DMS 273 treated with DMSO at 0.1 percent for 48 hours (cell line): ENCODE measurements around the gene HEXB.

Experiments
- DNase-seq: peaks from one replicate; lab custom pipeline; 2025; lab: John Stamatoyannopoulos, UW

HEXB gene

DNA sequence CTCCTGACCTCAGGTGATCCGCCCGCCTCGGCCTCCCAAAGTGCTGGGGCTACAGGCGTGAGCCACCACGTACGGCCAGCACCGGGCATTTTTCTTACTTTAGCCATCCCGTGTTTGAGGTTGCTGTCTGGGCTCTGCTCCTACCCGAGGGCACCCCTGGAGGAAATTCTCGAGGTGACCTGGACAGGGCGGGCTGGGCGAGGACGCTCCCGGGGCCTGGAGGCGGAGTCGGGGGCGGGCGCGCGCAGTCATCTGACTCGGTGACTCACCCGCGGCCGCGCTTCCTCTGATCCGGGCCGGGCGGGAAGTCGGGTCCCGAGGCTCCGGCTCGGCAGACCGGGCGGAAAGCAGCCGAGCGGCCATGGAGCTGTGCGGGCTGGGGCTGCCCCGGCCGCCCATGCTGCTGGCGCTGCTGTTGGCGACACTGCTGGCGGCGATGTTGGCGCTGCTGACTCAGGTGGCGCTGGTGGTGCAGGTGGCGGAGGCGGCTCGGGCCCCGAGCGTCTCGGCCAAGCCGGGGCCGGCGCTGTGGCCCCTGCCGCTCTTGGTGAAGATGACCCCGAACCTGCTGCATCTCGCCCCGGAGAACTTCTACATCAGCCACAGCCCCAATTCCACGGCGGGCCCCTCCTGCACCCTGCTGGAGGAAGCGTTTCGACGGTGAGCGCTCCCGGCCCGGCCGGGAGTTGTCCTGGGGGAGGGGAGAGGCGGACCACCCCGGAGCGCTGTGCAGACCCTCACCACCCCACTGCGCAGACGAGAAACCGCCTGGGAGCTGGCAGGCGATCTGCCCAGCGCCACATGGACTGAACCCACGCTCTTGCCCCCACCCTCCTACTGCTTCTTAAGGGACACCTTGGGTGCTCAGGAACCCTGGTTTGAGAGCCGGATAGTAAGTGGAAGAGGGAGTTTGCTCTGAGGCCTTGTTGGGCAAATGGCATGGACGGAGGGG, at the start of gene HEXB:
Gene HEXB, plus strand, starts transcription at position 334 of the 952 bp plus-strand sequence. Its CDS starts 28 bp downstream, at position 362.
- DNase-seq = peak; percentile 28

- no peak for DNase-seq
These were observed 48.9 kb upstream of the HEXB start for GRCh38 chr5:74636149-74636548.

DNA sequence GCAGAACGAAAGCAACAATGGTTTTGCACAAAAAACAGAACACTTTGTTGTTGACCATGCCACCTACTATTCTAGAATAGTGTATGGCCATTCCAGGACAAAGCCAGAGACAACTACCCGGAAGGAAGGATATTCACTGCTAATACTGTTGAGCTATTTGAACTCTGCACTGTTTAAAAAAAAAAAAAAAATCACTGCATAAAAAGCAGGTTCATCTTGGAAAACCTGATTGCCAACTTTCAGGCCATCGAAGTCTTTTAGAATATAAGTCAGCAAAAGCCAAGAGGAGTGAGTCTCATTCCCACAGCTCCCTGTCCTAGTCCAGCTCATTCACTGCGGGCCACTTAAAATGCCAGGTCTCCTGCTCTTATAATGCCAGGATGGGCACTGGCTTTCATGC, 48.5 kb upstream of the HEXB start:
- no peak for DNase-seq

DNA sequence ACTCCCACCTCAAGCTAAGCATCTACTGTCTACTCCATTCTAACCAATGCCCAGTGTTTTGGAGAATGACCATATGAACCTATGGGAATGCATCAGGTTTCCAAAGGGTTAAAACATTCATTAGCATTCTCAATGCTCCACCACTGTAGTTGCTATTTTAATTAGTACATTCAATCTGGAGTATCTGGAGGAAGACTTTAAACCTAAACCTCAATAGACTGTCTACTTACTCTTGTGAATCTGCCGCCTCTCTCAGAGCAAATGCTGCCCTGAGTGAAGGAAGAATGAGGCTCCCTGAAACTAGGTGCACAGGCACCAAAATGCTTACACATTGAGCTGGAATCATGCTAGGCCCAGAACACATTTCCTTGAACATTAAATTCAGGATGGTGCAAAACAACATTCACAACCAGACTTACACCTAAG, 46.5 kb upstream of the HEXB start:
- DNase-seq = no peak

- DNase-seq = peak; percentile 19
These were observed 45.8 kb upstream of the HEXB start for GRCh38 chr5:74638970-74639806.

DNA sequence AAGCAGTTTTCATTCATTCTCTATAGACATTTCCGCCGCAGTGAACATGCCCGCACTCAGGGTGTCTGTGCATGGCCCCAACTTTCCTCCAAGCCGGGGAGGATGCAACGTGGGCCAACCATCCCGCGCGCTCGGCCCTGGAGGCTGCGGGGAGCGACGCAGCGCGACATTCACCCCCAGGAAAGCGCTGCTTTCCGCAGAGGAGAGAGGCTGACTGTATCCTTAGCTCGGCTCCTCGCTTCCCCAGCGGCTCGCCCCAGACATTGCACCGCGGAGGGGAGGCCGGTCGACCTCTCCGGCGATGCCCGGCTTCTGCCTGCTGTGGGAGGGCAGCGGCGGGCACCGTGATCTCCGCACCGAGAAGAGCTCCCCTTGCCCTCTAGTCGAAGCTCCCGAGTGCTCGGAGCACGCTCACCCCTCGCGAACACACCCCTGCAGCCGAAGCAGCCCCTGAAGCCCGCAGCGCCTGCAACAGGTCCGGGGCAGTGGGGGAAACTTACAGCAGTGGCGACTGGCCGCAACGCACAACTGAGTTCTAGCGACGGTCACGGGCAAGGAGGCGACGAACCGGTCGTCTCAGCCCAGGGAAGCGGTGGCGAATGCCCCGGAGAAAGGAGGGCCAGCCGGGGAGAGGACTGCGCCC, 45.1 kb upstream of the HEXB start:
- no peak for DNase-seq

DNA sequence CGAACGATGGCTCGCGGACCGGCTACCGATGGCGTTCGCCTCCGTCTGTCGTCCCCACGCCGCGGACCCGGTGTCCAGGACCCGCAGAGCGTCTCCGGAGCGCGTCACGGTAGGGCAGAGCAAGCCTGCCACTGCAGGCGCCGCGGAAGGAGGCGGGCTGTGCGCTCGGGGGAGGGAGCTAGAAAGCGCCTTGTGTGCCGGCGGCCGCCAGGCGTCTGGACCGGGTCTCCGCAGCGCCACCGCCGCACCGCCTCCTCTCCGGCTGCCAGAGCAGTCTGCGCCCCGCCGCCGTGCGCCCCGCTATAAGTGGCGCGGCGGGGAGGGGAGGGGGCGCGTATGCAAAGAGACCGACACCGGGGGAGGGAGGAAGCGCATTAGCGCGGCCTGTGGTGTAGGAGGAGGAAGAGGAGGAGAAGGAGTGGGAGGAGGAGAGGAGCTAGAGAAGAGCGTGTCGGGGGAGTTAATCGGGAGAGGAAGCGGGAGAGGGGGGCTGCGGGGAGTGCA, 44.5 kb upstream of the HEXB start, which contains the start of gene ENC1:
Gene ENC1, minus strand, starts transcription at position 279 of the 504 bp plus-strand sequence. CDS start 4,243 bp downstream, outside the sequence.
- peak; percentile 91 for DNase-seq

- DNase-seq = peak; percentile 70
These were observed 43.9 kb upstream of the HEXB start for GRCh38 chr5:74640954-74641734.

DNA sequence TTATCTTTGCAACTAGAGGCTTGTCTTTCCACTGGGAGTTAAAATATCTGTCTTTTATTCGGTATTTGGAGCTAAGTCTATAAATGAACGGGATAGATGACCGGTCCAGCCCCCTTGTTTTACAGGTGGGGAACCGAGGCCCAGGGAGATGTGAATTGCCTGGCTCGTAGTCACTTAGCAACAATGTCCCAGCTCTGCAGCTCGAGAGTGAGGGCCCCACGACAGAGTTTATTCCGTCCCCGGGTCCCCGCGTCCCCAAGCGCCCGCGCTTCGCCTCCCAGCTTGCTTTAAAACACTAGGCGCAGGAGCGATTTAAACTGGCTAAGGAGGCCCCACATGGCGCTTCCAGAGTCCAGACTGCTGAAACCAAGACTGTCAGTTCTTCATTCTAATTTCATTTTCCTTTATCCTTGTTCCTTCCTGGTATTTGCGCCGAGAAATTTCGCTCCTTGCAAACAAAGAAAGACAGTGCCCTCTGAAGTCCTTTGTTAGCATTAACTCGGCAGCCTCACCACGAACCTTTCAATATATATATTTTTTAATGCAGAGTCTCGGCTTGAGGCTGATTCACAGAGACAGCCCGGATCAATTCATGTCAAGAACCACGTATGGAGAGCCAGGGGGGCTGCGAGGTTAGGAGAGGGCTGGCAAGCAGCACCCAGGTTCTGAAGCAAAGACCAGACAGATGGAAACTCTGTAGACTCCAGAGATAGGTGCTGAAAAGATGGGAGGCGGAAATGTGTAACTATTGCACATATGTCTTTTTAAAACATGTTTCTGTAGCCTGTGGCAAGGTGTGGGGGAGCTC, 43.1 kb upstream of the HEXB start:
- DNase-seq = peak; percentile 72

- DNase-seq = no peak
These were observed 42.5 kb upstream of the HEXB start for GRCh38 chr5:74642543-74642863.

- DNase-seq = no peak
These were observed 41.9 kb upstream of the HEXB start for GRCh38 chr5:74643111-74643562.

DNA sequence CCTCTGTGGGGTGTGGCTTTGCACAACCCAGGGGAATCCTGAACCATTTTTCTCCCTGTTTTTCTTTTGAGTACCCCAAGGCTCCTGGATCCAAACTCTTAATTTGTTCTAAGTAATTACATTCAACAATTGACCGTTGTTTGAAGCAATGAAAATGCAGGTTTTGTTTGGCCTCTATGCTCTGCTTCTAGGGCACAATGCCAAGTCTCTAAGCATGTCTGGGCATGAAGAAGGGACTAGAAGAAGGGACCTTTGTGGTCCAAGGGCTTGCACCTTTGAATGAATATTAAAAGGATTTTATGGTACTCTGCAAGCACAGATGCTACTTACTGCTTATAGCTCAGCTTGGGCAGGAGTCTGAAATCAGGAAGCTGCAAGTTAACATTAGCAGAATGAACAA, 37.9 kb upstream of the HEXB start:
- DNase-seq = peak; percentile 22

- DNase-seq = peak; percentile 28
These were observed 36.2 kb upstream of the HEXB start for GRCh38 chr5:74648835-74649293.

GRCh38 chr5:74649421-74649973, 35.5 kb upstream of the HEXB start:
- no peak for DNase-seq

- DNase-seq = no peak
These were observed 33.3 kb upstream of the HEXB start for GRCh38 chr5:74651710-74652109.

- no peak for DNase-seq
These were observed 32.5 kb upstream of the HEXB start for GRCh38 chr5:74652576-74652975.

DNA sequence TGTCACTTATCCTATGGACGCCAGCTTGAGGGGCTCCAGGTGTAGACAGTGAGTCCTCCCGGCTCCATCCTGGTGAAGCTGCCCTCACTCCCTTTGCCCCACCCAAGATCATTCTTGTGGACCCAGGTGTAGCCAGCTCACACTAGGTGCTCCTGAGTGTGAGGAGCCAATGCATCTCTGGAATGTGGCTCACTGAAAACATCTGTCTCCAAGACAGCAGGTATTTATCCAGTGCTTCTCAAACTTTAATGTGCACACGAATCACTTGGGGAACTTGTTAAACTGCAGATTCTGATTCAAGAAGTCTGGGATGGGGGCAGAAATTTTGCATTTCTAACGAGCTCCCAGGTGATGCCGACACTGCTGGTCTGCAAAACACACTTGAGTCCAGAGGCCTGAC, 31.0 kb upstream of the HEXB start:
- DNase-seq = no peak

- no peak for DNase-seq
These were observed 29.8 kb upstream of the HEXB start for GRCh38 chr5:74655206-74655605.

DNA sequence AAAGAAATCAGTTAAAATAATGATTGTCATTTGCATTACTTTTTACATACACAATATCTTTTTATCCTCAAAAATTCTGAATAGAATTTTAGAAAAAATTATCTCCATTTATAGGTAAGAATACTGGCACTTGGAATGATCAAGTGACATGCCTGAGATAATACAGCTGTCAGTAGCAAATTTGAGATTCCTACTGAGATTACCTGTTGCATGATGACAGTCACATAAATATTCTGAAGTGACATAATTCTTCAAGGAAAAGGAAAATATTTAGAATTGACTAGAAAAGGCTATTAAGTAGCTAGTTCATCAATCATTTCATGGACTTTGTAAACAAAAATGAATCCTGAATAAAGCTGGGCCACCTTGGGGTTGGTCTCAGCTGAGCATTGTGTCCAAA, 29.3 kb upstream of the HEXB start:
- DNase-seq = no peak

DNA sequence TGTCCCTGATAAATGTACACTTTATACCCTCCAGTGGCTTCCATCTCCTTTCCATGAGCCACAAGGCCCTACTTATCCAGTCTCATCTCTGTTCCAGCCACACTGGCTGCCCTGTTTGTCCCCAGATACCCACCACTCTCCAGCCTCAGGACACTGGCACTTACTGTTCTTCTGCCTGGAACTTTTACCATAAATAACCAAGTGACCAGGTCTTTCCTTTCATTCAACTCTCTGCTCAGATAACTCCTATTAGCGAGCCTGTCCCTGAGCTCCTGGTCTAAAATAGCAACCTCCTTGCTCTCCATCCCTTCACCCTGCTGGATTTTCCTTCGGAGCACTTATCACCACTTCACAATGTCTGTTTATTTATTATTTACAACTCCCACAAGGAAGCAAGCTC, 27.9 kb upstream of the HEXB start:
- DNase-seq = no peak
